Omental fat pad (tissue), 4 donors: Measurements from ENCODE around the gene TMEM255B. TPM values are rescaled to one million over a fixed set of nuclear protein-coding genes. Genes with fewer than 3 reads are reported as not detected.

Experiments used
- ATAC-seq: fragments of 150-250 bp; one replicate; pipeline ENCODE4 v1.9.1; 2016; ENCODE audit warnings: mild to moderate bottlenecking, moderate library complexity; ENCODE audit not compliant: low FRiP score
- DNase-seq: peaks from one replicate; pipeline ENCODE4 v3.0.0-alpha.2; 2019; ENCODE audit warnings: low spot score
- CTCF ChIP-seq, 3 donors: fragments of 450-650 bp; IDR thresholded peaks; one replicate each; pipeline ENCODE4 v1.5.1; 2016 to 2017; ENCODE audit warnings: antibody characterized with exemption in 3 of 3, mild to moderate bottlenecking in 3 of 3, moderate library complexity in 2 of 3
- total RNA-seq, 4 donors: library from RNA; depleted of rRNA; stranded (reverse); fragments of >200 nt; gene quantifications; one replicate each; pipeline ENCODE4 v1.1.0, GENCODE V29; 2016

TMEM255B gene
- total RNA-seq, 4 donors from 2014 or later, result 2.7 to 19.1 (median 11.7) TPM

- ATAC-seq, result no peak
- DNase-seq, result no peak
- TF ChIP-seq CTCF (IDR thresholded peaks at IDR 0.05), result no peak
Observed at GRCh38 chr13:113761136-113761535, 2.1 kb downstream of the TMEM255B start.

DNA sequence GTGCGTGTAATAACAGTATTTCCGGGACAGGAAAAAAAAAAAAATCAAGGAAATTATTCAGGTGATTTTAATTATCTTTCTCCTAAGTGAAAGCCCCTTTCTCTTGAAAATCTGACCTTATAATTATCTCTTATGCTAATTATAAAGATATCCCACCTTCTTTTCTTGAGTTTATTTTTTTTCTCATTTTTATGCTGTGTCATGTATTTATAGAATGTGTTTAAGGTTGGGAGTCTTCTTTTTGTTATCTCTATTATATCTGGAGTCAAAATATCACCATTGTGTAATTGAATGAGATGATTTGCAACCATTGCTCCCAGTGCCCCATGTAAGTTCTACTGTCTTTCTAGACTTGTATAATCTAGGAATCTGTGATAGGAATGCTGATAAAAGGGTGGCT is 3.0 kb downstream of the TMEM255B start:
- ATAC-seq (no peak), DNase-seq (no peak)
- no peak for TF ChIP-seq CTCF (IDR thresholded peaks at IDR 0.05)

- ATAC-seq, result no peak
- DNase-seq, result no peak
- no peak for TF ChIP-seq CTCF (IDR thresholded peaks at IDR 0.05)
Observed at GRCh38 chr13:113762538-113762937, 3.5 kb downstream of the TMEM255B start.

DNA sequence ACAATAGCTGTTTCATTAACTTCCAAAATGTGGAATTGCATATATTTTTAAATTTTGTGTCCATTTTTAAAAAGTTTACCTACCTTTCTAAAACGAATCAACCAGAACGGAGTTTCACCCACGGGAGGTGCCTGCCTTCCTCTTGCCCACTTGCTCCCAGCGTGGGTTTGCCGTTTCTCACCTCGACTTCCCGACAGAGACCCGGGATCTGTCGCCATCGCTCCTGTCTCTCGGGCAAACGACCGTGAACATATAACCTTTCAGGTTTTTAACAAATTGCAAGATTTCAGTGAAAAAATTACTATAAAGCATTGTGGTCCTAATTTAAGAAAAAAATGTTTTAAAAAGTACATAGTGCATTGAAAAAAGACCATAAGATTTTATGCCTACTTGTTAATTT is 4.2 kb downstream of the TMEM255B start:
- ATAC-seq (no peak), DNase-seq (no peak)

GRCh38 chr13:113763961-113764792 is 5.2 kb downstream of the TMEM255B start:
- ATAC-seq, result no peak
- no peak for DNase-seq
- TF ChIP-seq CTCF (IDR thresholded peaks at IDR 0.05), result no peak

More for the DNA sequence above, 4.2 kb downstream of the TMEM255B start:
- no peak for TF ChIP-seq CTCF (IDR thresholded peaks at IDR 0.05)

DNA sequence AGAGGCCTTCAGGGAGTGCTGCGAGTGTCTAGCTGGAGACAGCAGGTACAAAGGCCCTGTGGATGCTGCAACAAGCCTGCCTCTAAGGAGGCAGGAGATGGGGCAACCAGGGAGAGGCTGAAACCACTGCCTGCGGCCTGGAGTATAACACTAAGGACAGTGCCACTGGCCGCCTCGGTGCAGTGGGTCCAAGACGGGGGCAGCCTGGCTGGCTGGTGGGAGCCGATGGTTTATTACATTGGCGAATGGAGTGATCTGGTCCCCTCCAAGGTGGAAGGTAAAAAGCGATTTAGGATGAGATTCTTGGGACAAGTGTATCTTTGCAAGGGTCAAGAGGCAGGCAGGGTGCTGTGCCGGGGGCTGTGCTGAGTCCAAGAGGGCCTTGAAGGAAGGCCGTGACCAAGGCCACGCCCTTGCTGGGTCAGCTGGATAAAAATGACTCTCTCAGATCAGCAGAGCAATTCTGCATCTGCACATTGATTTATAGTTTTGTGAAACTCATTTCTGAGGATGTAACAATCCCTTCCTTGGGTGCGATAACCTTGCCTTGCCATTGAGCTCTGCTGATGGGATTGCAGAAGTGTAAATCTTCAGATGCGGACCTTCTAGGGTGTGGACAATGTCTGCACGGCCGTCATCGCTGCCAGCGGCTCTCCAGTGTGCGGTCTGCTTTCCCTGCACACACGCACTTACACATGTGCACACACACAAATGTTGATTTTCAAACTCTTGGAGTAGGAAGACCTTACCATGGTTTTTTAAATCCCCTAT is 6.0 kb downstream of the TMEM255B start:
- no peak for TF ChIP-seq CTCF (IDR thresholded peaks at IDR 0.05)
- ATAC-seq (no peak), DNase-seq (no peak)
